GM11168 (cell line): ENCODE data around the gene MICU2.

Source experiments
- in situ Hi-C: fragments of 300-500 bp; cut with MboI; formaldehyde crosslinking; loops from one replicate; pipeline ENCODE4 v1.12.0; 2022; ENCODE audit warnings: low sequenced_read_pairs; ENCODE audit not compliant: unreplicated experiment

MICU2 gene

DNA sequence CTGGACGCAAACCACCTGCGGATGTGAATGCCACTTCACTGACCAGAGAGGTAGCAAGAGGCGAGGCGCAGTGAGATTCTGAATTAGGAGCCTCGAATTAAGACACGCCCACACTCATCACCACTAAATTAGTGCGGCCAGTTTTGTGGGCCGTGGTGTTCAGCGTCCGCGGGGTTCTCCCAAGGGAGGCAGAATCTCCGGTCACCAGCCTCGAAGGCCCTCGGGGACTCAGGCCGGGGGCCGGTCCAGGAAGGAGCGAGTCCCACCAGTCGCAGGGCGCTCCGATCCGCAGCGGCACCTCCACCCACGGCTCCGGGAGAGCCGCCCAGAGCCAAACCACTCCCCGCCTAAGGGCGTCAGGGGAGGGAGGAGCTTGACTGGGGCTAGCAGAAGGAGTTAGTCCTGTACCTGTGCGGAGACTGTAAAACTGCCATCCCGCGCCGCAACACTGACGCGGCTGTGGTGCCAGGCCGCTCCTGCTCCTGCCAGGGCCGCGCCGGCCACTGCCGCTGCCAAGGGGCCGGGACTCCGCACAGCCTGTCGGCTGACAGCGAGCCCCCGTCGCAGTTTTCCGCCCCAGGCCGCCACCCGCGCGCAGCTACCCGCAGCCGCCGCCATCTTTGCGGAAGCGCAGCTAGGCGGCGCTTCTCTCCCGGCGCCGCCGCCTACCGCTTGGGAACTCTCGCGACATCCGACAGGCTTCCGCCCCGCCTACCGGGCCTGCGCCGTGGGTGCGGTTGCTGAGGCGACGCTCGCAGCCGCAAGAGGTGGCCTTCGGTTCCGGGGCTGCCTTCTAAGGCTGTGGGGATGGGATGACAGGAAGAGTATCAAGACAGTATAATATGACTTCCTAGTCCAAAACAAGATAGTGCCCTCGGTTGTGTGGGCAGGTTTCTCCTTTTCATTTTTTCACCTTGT lies at the start of gene MICU2:
MICU2 (minus strand) TSS at position 640 of the 918 bp plus-strand sequence; CDS start at position 618, 22 bp downstream.
- in situ Hi-C loops, result no loop called here

- in situ Hi-C loops, result loop anchor here (25.0 kb wide), 2 partner anchors 646 to 1146 kb away; no protein-coding TSS in a partner anchor
Measured at GRCh38 chr13:21641629-21642028, 37.7 kb upstream of the MICU2 start.

GRCh38 chr13:21639561-21639960 lies 35.6 kb upstream of the MICU2 start:
- in situ Hi-C loops, result loop anchor here (25.0 kb wide), 2 partner anchors 648 to 1148 kb away; no protein-coding TSS in a partner anchor

DNA sequence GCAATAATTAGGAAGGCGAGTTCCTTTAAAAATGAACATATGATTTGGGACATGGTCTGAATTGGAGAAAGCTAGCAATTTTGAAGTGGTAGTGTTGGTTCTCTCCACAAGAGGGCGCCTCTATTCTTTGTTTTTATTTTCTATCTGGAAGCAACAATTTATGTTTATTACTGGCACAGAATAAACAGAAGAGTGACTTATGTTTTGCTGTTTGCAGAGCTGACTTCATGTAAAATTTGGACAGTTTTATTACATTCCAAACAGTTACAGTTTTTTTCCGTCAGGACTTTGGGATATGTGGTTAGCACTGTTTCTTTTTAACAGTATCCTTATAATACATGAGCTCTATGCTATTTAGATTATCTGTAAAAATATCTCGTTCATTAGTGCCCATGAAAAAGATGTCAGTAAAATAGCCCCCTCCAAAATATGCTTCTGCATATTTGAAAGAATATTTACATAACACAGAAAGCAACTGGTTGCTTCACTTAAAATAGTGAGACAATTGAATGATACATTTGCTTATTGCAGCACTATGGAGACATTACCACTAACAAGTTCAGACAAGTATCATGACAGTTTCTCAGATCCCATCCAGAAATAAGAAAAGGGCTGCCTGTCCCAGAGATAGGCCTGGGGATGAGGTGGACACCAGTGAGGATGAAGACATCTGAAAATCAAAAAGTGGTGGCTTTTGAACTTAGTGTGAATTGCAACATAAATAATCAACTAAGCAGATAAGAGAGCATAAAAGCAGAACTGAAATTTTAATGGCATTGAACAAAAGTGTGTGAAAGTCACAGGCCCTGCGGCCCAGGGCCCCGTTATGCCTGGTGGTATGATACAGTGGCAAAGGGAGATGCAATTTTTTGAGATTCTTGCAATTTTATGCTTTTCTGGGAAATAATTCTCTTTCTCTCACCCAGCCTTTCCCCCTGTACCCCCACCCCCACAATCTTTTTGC lies 34.6 kb upstream of the MICU2 start:
- in situ Hi-C loops, result loop anchor here (25.0 kb wide), 2 partner anchors 649 to 1149 kb away; no protein-coding TSS in a partner anchor

- in situ Hi-C loops, result loop anchor here (25.0 kb wide), 2 partner anchors 650 to 1150 kb away; no protein-coding TSS in a partner anchor
Measured at GRCh38 chr13:21637296-21637695, 33.3 kb upstream of the MICU2 start.

DNA sequence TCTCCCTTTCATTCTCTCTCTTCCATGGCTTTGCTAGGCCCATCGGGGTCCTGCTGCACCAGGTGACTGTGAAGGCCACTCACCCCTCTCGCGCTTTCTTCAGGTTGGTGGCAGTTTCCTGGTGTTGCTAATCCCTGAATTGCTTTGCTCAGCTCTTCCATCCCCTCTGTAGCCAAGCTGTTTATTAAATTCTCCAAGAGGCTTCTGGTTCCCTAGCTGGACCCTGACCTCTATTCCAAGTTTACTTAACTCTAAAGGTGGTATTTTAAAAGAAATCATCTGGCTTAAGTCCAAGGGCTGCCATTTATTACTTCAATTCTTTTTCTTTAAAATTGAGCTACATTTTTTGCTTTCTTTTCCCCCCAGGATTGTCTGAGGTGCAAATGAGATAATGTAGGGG lies 32.7 kb upstream of the MICU2 start:
- in situ Hi-C loops, result loop anchor here (25.0 kb wide), 2 partner anchors 651 to 1151 kb away; no protein-coding TSS in a partner anchor

- in situ Hi-C loops, result loop anchor here (25.0 kb wide), 2 partner anchors 655 to 1155 kb away; no protein-coding TSS in a partner anchor
Measured at GRCh38 chr13:21632196-21632595, 28.2 kb upstream of the MICU2 start.

- in situ Hi-C loops, result loop anchor here (25.0 kb wide), 2 partner anchors 662 to 1162 kb away; no protein-coding TSS in a partner anchor
Measured at GRCh38 chr13:21625366-21625765, 21.4 kb upstream of the MICU2 start.

GRCh38 chr13:21620861-21621260 lies 16.9 kb upstream of the MICU2 start:
- in situ Hi-C loops, result no loop called here

DNA sequence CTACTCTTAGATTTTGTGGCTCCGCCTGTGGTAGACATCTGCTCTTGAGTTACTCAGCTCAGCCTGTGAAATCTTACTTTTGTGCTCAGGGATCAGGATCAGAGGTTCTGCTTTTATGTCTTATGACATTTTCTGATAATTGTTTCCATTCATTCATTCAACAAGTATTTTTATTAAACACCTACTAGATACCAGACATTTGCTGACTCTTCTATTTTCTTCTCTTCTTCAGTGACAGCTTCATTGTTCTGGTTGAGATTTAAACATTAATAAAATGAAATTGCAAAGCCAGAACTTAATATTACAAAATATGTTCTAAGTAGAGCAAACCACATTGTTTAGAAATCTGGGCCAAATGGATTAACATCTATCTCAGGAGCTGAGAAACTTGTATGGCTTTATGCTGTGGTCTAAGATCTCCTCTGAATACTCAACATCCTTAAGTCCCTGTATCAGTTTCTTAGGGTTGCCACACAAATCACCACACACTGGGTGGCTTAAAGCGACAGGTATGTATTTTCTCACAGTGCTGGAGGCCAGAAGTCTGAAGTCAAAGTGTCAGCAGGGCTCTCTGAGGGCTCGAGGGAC lies 15.8 kb upstream of the MICU2 start:
- in situ Hi-C loops, result no loop called here

DNA sequence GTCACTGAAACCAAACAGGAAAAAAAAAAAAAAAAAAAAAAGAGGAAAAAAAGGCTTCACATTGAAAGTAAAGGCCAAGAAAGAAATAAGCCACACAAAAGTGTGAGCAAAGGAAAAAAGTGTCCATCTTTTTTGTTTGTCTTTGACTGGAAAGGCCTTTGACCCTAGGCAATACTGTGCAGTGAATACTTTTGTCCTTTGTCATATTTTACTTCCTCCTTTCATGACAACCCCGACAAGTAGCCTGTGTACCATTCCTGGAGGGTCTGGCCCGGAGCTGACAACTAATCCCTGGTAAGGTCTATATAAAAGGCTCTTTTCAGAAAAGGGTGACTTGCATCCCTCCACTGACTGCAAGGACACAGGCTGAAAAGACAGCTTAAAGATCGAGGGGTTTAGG lies 12.9 kb upstream of the MICU2 start:
- in situ Hi-C loops, result no loop called here

- in situ Hi-C loops, result no loop called here
Measured at GRCh38 chr13:21616205-21616866, 12.4 kb upstream of the MICU2 start.

DNA sequence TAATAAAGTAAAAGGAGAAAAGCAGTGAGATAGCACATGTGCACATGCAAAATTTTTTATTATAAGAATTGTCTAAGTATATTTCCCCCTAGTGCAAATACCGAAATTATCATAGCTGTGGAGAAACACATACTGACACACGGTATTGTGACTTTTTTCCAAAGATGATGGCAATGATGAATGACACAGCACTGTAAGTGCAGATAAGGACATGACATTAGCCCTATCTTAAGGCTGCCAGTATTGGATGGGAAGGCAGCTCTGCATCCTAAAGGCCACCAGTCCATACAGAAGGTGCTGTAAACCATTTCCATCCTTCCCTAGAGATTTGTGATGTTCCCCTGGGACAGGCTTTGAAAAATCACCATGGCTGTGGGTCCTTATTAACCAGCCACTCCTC lies 11.5 kb upstream of the MICU2 start:
- in situ Hi-C loops, result no loop called here

GRCh38 chr13:21613791-21614190 lies 9.8 kb upstream of the MICU2 start:
- in situ Hi-C loops, result no loop called here

GRCh38 chr13:21611385-21611784 lies 7.4 kb upstream of the MICU2 start:
- in situ Hi-C loops, result no loop called here

GRCh38 chr13:21610687-21611086 lies 6.7 kb upstream of the MICU2 start:
- in situ Hi-C loops, result no loop called here

DNA sequence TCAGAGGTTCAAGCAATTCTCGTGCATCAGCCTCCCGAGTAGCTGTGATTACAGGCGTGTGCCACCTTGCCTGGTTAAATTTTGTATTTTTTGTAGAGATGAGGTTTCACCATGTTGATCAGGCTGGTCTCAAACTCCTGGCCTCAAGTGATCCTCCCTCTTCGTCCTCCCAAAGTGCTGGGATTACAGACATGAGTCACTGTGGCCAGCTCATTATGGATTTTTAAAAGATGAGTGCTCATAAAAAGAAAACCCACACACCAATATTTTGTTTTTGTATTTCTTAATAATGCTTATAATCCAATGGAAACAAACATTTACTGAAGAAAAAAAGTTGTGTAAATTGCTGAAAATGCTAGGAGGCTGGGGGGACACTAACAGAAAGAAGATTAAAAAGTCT lies 5.0 kb upstream of the MICU2 start:
- in situ Hi-C loops, result no loop called here

- in situ Hi-C loops, result no loop called here
Measured at GRCh38 chr13:21606796-21607195, 2.8 kb upstream of the MICU2 start.

- in situ Hi-C loops, result no loop called here
Measured at GRCh38 chr13:21606251-21606650, 2.3 kb upstream of the MICU2 start.
